ENCODE data around the gene ZC2HC1B.
A peak's percentile ranks its signal among the peaks of the same experiment; 100 is the strongest.
"Not testable (repeated sequence)": the region's sequence is repeated elsewhere in the genome, so short reads cannot be mapped to it uniquely, and the experiment has no call there.

The ZC2HC1B gene, protein sequence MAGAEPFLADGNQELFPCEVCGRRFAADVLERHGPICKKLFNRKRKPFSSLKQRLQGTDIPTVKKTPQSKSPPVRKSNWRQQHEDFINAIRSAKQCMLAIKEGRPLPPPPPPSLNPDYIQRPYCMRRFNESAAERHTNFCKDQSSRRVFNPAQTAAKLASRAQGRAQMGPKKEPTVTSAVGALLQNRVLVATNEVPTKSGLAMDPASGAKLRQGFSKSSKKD

DNA sequence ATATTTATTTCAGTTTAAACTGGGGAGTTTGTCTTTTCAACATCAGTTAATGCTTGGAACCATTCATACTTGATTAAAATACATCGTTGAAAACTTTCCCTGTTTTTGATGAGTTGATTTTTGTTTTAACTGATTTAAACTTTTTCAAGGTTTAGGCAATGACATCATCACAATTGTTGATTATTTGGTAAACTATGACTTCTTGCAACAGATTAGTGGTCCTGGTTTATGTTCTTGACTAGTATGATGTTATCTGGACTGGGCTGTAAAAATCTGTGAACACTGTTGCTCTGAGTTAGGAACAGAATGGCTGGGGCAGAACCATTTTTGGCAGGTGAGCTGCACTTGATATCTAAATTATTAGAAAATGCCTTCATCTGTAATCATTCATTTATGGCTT, at the start of gene ZC2HC1B:
ZC2HC1B (plus strand) TSS at position 241 of the 400 bp plus-strand sequence; CDS start at position 307, 66 bp downstream.
- no peak for DNase-seq (ENCODE audit: low read depth)

- no peak for DNase-seq (ENCODE audit: low read depth)
Observed at GRCh38 chr6:143817621-143818020, 46.7 kb upstream of the ZC2HC1B start.

DNA sequence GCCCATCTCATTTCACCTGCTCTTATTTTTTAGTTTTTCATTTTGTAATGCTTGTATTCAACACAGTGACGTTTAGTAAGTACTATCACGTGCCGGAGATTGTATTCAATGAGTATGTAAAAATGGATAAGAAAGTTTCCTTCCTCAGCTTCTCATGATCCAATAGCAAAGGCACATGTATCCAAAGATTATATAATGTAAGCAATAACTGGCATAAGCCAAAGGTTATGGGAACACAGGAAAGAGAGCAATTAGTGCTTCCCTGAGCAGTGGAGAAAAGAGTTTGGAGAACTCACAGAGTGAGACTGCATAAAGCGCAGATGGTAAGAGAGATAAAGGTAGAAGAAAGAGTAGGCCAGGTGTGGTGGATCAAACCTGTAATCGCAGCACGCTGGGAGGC, 42.9 kb upstream of the ZC2HC1B start:
- DNase-seq (ENCODE audit: low read depth), result no peak

- DNase-seq (ENCODE audit: low read depth), result no peak
Observed at GRCh38 chr6:143822584-143823024, 41.7 kb upstream of the ZC2HC1B start.

- DNase-seq (ENCODE audit: low read depth), result no peak
Observed at GRCh38 chr6:143823548-143823947, 40.7 kb upstream of the ZC2HC1B start.

DNA sequence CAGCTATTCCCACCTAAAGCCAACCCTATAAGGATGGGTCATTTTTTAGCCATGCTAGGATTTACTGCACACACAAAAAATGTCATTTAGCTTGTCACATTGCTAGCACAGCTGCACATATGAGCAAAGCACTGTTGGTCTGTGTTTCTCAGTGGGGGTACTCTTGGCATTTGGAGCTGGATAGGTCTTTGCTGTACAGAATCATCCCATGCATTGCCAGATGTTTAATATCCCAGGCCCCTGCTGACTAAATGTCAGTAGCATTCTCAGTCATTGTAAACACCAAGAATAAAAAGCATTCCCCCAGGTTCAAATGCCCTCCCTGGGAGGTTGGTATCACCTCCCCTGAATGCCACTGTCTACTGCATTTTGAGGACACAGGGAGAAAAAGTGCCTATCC, 35.7 kb upstream of the ZC2HC1B start:
- no peak for DNase-seq (ENCODE audit: low read depth)

DNA sequence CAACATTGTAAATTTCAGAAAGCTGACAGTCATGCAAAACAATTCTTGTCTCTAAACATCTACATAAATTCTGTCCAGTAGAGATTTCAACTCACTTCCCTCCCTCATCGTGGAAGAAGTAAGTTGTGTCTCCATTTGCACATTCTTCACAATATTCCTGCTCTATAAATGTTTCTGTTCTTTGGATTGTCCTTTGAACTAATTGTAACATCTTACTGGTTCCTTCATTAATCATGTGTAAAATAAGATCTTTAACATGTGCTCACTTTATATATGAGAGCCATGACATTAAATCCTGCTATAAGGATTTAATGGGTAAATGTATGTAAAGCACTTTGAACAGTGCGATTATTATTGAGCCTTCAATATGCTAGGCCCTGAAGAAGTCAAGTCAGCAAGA, 28.1 kb upstream of the ZC2HC1B start:
- no peak for DNase-seq (ENCODE audit: low read depth)

- DNase-seq (ENCODE audit: low read depth), result no peak
Observed at GRCh38 chr6:143838395-143838794, 25.9 kb upstream of the ZC2HC1B start.

DNA sequence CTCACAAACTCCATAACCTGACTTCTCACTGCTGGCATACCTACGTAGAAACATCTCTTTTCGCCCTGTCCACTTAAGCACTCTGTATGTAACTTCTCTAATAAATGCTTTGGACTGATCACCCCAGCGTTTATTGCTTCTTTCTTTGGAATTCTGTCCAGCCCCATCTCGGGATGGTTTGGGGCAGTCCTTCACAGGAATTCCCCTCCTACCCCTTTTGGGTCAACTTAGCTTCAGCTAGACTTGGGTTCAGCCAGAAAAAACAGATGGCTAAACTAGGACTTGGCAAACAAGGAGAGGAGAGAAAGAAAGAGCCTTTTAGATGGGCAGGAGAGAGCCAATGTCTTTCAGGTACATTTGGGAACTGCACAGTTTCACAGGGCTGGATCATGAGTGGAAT, 25.1 kb upstream of the ZC2HC1B start:
- DNase-seq (ENCODE audit: low read depth), result no peak

DNA sequence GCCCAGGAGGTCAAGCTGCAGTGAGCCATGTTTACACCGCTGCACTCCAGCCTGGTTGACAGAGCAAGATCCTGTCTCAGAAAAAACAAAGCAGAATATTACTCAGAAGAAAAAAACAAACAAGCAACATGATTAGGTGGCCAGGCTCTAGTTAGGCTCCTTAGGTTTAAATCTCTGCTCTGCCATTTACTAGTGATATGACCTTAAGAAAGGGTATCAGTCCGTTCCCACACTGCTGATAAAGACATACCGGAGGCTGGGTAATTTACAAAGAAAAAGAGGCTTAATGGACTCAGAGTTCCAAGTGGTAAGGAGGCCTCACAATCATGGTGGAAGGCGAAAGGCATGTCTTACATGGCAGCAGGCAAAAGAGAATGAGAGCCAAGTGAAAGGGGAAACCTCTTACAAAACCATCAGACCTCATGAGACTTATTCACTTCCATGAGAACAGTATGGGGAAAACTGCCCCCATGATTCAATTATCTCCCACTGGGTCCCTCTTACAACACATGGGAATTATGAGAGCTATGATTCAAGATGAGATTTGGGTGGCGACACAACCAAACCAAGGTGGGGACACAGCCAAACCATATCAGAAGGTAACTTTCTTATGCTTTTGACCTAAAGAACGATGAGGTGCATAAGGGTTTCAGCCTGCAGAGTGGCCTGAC, 23.5 kb upstream of the ZC2HC1B start:
- no peak for DNase-seq (ENCODE audit: low read depth)

- DNase-seq (ENCODE audit: low read depth), result no peak
Observed at GRCh38 chr6:143842461-143842901, 21.8 kb upstream of the ZC2HC1B start.

GRCh38 chr6:143842902-143843676, 21.2 kb upstream of the ZC2HC1B start, which contains the start of gene LTV1:
TSS of gene LTV1 (plus strand) at chr6:143843338. CDS start at chr6:143843478, 140 bp downstream.
- peak; percentile 91 for DNase-seq (ENCODE audit: low read depth)

DNA sequence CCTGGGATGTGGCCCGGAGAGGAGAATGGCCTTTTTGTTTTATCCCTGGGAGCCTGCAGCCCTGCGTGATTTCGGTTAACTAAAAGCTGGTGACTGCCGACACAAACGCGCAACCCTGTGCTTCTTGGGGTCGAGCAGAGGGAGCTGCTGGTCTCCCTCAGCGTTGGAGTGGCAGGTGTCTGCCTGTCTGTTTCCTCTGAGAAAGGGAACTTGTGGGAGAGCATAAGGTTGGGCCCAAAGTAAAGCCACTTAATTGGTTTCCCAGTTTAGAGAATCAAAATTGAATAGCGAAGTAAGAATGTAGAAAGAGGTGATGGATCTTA, 20.6 kb upstream of the ZC2HC1B start:
- DNase-seq (ENCODE audit: low read depth), result peak; percentile 6

DNA sequence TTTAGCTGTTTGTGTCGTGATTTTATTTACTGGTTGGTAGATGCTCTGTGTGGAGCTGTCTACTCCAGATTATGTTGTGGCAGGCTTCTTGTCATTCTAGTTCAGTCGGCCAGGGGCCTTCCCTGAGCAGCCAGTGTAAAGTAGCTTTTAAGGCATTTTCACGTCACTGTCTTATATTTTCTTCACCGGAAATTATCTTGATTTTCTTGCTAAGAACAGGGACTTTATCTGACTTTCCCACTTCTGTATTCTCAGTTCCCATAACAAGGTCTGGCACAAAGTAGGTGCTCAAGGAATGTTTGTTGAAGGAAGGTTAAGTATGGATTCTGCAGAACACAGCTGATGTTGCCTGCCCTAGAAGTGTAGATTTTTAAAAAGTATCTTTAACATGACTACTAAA, 20.3 kb upstream of the ZC2HC1B start:
- DNase-seq (ENCODE audit: low read depth), result no peak

DNA sequence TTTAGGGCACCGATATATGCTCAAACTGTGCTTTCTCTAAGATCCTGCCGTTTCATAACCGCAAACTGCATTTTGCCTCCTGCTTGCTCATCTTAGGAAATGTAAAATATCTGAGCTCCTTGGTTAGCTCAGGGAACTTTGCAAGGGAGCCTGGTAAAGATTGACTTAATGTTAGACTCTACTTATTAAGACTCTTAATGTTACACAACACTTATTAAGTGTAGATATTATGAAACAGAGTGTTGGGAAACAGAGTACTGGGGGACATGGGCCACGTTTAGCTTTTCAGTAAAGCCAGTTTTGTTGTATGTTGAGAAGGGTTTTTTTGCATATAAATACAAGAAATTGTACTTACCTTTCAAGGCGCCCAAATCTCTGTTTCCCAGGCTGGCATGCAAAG, 19.2 kb upstream of the ZC2HC1B start:
- DNase-seq (ENCODE audit: low read depth), result no peak

- not testable (repeated sequence) for DNase-seq (ENCODE audit: low read depth)
Observed at GRCh38 chr6:143851706-143852105, 12.6 kb upstream of the ZC2HC1B start.

DNA sequence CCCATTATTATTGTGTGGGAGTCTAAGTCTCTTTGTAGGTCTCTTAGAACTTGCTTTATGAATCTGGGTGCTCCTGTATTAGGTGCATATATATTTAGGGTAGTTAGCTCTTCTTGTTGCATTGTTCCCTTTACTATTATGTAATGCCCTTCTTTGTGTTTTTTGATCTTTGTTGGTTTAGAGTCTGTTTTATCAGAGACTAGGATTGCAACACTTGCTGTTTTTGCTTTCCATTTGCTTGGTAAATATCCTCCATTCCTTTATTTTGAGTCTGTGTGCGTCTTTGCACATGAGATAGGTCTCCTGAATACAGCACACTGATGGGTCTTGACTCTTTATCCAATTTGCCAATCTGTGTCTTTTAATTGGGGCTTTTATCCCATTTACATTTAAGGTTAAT, 9.2 kb upstream of the ZC2HC1B start:
- DNase-seq (ENCODE audit: low read depth), result not testable (repeated sequence)

DNA sequence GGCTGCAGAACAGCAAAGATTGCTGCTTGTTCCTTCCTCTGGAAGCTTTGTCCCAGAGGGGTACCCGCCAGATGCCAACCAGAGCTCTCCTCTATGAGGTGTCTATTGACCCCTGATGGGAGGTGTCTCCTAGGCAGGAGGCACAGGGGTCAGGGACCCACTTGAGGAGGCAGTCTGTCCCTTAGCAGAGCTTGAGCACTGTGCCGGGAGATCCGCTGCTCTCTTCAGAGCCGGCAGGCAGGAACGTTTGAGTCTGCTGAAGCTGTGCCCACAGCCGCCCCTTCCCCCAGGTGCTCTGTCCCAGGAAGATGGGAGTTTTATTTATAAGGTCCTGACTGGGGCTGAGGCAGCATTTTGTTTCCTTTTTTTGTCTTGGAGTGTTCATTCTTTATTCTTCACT, 7.5 kb upstream of the ZC2HC1B start:
- DNase-seq (ENCODE audit: low read depth), result not testable (repeated sequence)

DNA sequence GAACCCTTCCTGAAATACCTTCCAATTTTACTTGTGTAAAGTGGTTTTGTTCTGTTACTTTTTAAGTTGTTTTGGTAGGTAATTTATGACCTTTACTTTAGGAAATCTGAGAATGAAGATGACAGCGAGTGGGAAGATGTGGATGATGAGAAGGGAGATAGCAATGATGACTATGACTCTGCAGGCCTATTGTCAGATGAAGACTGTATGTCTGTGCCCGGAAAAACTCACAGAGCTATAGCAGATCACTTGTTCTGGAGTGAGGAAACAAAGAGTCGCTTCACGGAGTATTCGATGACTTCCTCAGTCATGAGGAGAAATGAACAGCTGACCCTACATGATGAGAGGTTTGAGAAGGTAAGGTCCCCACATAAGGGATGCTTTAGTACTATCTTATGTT, 6.6 kb upstream of the ZC2HC1B start:
- no peak for DNase-seq (ENCODE audit: low read depth)

DNA sequence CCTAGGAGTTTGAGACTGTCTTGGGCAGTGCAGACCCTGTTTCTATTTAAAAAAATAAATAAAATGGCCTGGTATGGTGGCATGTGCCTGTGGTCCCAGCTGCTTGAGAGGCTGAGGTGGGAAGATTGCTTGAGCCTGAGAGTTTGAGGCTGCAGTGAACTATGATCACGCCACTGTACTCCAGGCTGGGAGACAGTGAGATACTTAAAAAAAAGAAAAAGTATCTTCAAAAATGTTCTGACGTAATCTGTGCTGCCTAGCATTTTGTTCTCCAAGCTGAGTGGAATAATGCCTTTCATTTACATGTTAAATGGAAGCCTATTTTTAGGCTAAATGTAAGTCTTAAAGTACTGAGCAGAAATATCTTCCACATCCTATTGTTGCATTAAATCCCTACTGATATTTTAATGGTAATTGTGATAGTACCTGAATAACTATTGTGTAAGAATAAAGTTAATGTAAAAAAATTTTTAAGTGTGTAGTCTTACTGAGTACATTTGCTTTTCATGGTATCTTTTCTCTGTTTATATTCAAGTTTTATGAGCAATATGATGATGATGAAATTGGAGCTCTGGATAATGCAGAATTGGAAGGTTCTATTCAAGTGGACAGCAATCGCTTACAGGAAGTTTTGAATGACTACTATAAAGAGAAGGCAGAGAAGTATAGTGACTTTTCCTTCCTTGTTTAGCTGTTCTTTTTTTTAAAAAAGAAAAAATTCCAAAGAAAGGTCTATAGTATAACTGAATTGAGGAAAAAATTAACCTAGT, 4.2 kb upstream of the ZC2HC1B start:
- DNase-seq (ENCODE audit: low read depth), result no peak

- DNase-seq (ENCODE audit: low read depth), result no peak
Observed at GRCh38 chr6:143863771-143864170, 503 bp upstream of the ZC2HC1B start.

DNA sequence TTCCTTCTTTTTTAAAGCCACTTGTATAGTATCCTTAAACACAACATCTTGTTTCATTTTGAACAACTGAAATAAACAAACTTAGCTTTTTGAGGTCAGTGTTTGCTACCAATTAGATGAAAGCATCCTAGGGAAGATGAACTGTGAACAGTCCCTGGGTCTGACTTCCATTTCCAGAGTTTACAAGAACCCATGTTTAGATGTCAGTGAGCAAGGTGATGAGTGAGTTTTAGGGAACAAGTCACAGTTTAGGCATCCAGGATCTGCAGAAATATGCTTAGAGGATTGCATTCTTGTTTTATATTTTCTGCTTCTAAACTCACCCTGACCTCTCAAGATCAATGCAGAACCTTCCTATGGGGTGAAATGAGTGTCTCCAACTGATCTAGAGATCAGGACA, 3.0 kb downstream of the ZC2HC1B start:
- DNase-seq (ENCODE audit: low read depth), result no peak

Measured in activated T-cell treated with anti-CD3 and anti-CD28 coated beads for 48 hours (primary cell).